ENCODE data around the gene CXCR5. TPM values are rescaled to one million over a fixed set of nuclear protein-coding genes. Genes with fewer than 3 reads are reported as not detected.
A peak's percentile ranks its signal among the peaks of the same experiment; 100 is the strongest.

CXCR5 gene
- total and polyA plus RNA-seq, 10 of the 15 experiments (the other 5 are each of a cell fraction or from before 2014, with no cell fraction given): 0.03 to 0.63 (median 0.25) TPM

DNA sequence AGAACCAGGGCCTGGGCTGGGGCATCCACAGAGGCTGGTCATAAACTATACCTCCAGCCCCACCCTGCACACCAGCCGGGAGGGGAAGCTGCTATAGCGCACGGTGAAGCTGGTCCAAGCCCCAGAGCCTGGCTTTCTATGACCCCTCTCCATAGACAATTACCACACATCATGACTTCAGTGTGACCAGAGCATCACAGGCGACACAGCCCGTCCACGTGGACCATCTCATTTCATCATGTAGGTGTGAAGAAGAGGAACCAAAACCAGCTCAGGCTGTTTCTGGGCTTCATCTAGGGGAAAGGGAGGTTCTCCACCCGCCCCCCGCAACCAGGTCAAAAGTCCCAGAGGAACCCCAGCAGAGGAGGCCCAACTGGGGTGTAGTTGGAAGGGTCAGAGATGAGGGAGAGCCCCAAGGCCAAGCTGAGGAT, 3.0 kb downstream of the CXCR5 start:
- no TSS peak for BruUV-seq (replicated peaks)
- ChIA-PET RAD21 (ENCODE audit: unreplicated experiment) (interaction anchor here (1.0 to 4.8 kb wide), 10 partner anchors 10 to 115 kb away, joined by 3 to 66 read pairs (median 4); partner anchors contain the start of gene DDX6), CTCF (interaction anchor here (1.7 to 1.9 kb wide), 3 partner anchors 9 to 196 kb away, joined by 8 to 11 read pairs (median 10); no protein-coding TSS in a partner anchor), SMC1A (ENCODE audit: uncharacterized antibody, unreplicated experiment) (interaction anchor here (0.7 to 1.6 kb wide), 8 partner anchors 17 to 116 kb away, joined by 3 to 7 read pairs (median 3); no protein-coding TSS in a partner anchor), POLR2A (interaction anchor here (1.1 to 2.2 kb wide), 7 partner anchors 8 to 97 kb away, joined by 3 to 17 read pairs (median 4); no protein-coding TSS in a partner anchor)
- H3K79me2 ChIP-seq (ENCODE audit: control insufficient read depth, insufficient read depth, low read length): no peaks in the 10 kb centered on the region
- H2AFZ ChIP-seq (ENCODE audit: control insufficient read depth, low read depth, low read length): no peak overlapping the region
- no peak overlapping the region for H3K27ac ChIP-seq (ENCODE audit: control insufficient read depth, insufficient read depth)
- H3K9me3 ChIP-seq (replicated peaks; ENCODE audit: control insufficient read depth, insufficient read depth, low read length): no peaks in the 10 kb centered on the region
- H3K4me2 ChIP-seq (ENCODE audit: control insufficient read depth, insufficient read depth): peak overlapping the region; percentile 59
- no peaks in the 10 kb centered on the region for H3K36me3 ChIP-seq (ENCODE audit: control insufficient read depth in 2 of 2, insufficient read depth in 2 of 2, low read length in 1 of 2)
- in situ Hi-C loops (cut with MboI): no loop called here
- 30% methylated on average over 8 of the region's 8 CpGs for whole genome bisulfite sequencing (ENCODE audit: insufficient coverage, insufficient replicate concordance, low lambda C conversion rate, missing lambda C conversion rate)
- no peak overlapping the region for H3K9ac ChIP-seq (ENCODE audit: control insufficient read depth, insufficient read depth, low read length)
- intact Hi-C loops (cut with micrococcal nuclease; ENCODE audit: unreplicated experiment): no loop called here
- ATAC-seq (peak; percentile 71), DNase-seq (ENCODE audit: low read depth, low spot score) (no peak), FAIRE-seq (no peak)
- H3K4me3 ChIP-seq: no peak overlapping the region
- no peaks in the 10 kb centered on the region for H4K20me1 ChIP-seq (ENCODE audit: control insufficient read depth, insufficient read depth)
- peaks cover 3 to 7% of the 10 kb centered on the region in 2 experiments; a peak in 3 of 4 replicates for H3K27me3 ChIP-seq (replicated peaks in 1 of 2; ENCODE audit: control insufficient read depth in 2 of 2, insufficient read depth in 2 of 2, low read length in 1 of 2)
- H3K4me1 ChIP-seq (ENCODE audit: control insufficient read depth, insufficient read depth, low read length): peaks cover 43% of the 10 kb centered on the region
- TF ChIP-seq BHLHE40 (IDR thresholded peaks at IDR 0.05; ENCODE audit: borderline replicate concordance in 1 of 2, low read depth in 2 of 2, low read length in 1 of 2) (peak; percentile 13 to 56; a peak in 1 of 4 replicates), IKZF2 (IDR thresholded peaks at IDR 0.05) (peak; percentile 51 to 58), IRF4 (IDR thresholded peaks at IDR 0.05; ENCODE audit: low read depth, low read length) (peak; percentile 37; the same call in 1 of the 2 replicates), ZNF687 (IDR thresholded peaks at IDR 0.05) (peak; percentile 93), FOS (IDR thresholded peaks at IDR 0.05; ENCODE audit: borderline replicate concordance, extremely low read depth, insufficient read length) (no peak), DPF2 (IDR thresholded peaks at IDR 0.05) (0 out of 2 replicates have a peak, but pooled peaks have one; percentile 61), TCF3 (IDR thresholded peaks at IDR 0.05; ENCODE audit: borderline replicate concordance, insufficient read depth, low read depth, low read length) (no peak), NR2F1 (conservative IDR thresholded peaks at IDR 0.05) (peak; percentile 77), RUNX3 (IDR thresholded peaks at IDR 0.05; ENCODE audit: low read length) (peak; percentile 63), NBN (IDR thresholded peaks at IDR 0.05) (peak; percentile 21; the same call in 1 of the 2 replicates), GATAD2B (conservative IDR thresholded peaks at IDR 0.05; ENCODE audit: low read depth) (0 out of 2 replicates have a peak, but pooled peaks have one; percentile 37), ATF7 (IDR thresholded peaks at IDR 0.05; ENCODE audit: low read depth) (peak; percentile 60), BCL3 (IDR thresholded peaks at IDR 0.05; ENCODE audit: borderline replicate concordance, insufficient read depth, low read depth, low read length, poor library complexity, severe bottlenecking) (no peak), SPI1 (IDR thresholded peaks at IDR 0.05; ENCODE audit: borderline replicate concordance, insufficient read depth, low read depth, low read length) (peak; percentile 37; the same call in 1 of the 2 replicates), RBBP5 (conservative IDR thresholded peaks at IDR 0.05) (no peak), MYB (IDR thresholded peaks at IDR 0.05; ENCODE audit: borderline replicate concordance, low read depth, low read length) (no peak)
- TF ChIP-seq, protein P1, sequence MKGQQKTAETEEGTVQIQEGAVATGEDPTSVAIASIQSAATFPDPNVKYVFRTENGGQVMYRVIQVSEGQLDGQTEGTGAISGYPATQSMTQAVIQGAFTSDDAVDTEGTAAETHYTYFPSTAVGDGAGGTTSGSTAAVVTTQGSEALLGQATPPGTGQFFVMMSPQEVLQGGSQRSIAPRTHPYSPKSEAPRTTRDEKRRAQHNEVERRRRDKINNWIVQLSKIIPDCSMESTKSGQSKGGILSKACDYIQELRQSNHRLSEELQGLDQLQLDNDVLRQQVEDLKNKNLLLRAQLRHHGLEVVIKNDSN (IDR thresholded peaks at IDR 0.05; ENCODE audit: borderline replicate concordance, extremely low read length, insufficient read depth, low read depth, low read length): peak; percentile 41
- TF ChIP-seq, protein P2, sequence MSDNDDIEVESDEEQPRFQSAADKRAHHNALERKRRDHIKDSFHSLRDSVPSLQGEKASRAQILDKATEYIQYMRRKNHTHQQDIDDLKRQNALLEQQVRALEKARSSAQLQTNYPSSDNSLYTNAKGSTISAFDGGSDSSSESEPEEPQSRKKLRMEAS (IDR thresholded peaks at IDR 0.05; ENCODE audit: low read depth, low read length): peak; percentile 95
